Activated T-cell treated with anti-CD3 and anti-CD28 coated beads, Interleukin-2, amount 50 U/mL, for 4 hours (primary cell): ENCODE results near the gene ARL2BP. TPM values are rescaled to one million over a fixed set of nuclear protein-coding genes. Genes with fewer than 3 reads are reported as not detected.

Experiments
- ATAC-seq, 2 donors: fragments of 200-7000 bp; cut with Tn5 transposase; one replicate each; pipeline ENCODE4 v1.10.0; 2021
- DNase-seq: peaks from one replicate; pipeline ENCODE4 v3.0.0-alpha.2; 2020
- H3K27me3 Mint-ChIP-seq: one replicate; pipeline ENCODE4 v1.8.0; 2021; ENCODE audit warnings: low read depth, mixed read lengths
- H3K36me3 Mint-ChIP-seq: one replicate; pipeline ENCODE4 v1.8.0; 2022; ENCODE audit warnings: mixed read lengths; ENCODE audit not compliant: insufficient read depth
- H3K4me1 Mint-ChIP-seq: one replicate; pipeline ENCODE4 v1.8.0; 2021; ENCODE audit warnings: low read depth, mixed read lengths
- H3K4me3 Mint-ChIP-seq: one replicate; pipeline ENCODE4 v1.8.0; 2021; ENCODE audit warnings: mild to moderate bottlenecking, moderate library complexity, mixed read lengths
- H3K9me3 Mint-ChIP-seq: one replicate; pipeline ENCODE4 v1.8.0; 2021; ENCODE audit warnings: mixed read lengths
- total RNA-seq, 3 donors: library from RNA; stranded (reverse); gene quantifications; one replicate each; pipeline ENCODE4 v1.2.1, GENCODE V29; 2021

The ARL2BP gene
- total RNA-seq, 3 donors from 2014 or later = 19.0 to 26.4 (median 19.8) TPM

GRCh38 chr16:57299719-57300386 lies 54.8 kb downstream of the ARL2BP start:
- H3K27me3 Mint-ChIP-seq = no peaks in the 10 kb centered on the region
- peak; percentile 56 to 63 for ATAC-seq
- H3K4me1 Mint-ChIP-seq = peaks cover 14% of the 10 kb centered on the region
- H3K36me3 Mint-ChIP-seq = no peaks in the 10 kb centered on the region
- H3K4me3 Mint-ChIP-seq = no peak overlapping the region
- peak; percentile 74 for DNase-seq
- H3K9me3 Mint-ChIP-seq = no peaks in the 10 kb centered on the region

- Mint-ChIP-seq H3K4me3 (no peak overlapping the region), H3K9me3 (no peaks in the 10 kb centered on the region), H3K27me3 (no peaks in the 10 kb centered on the region), H3K4me1 (peaks cover 14% of the 10 kb centered on the region), H3K36me3 (no peaks in the 10 kb centered on the region)
- peak; percentile 98 for DNase-seq
- ATAC-seq = peak; percentile 90 to 94
These were observed 55.5 kb downstream of the ARL2BP start for GRCh38 chr16:57300387-57301125.

- H3K36me3 Mint-ChIP-seq = no peaks in the 10 kb centered on the region
- DNase-seq (no peak), ATAC-seq (no peak)
- H3K9me3 Mint-ChIP-seq = no peaks in the 10 kb centered on the region
- H3K4me1 Mint-ChIP-seq = peaks cover 14% of the 10 kb centered on the region
- H3K4me3 Mint-ChIP-seq = no peak overlapping the region
- H3K27me3 Mint-ChIP-seq = no peaks in the 10 kb centered on the region
These were observed 56.2 kb downstream of the ARL2BP start for GRCh38 chr16:57301126-57301817.

Other genes starting within 250 kb of the ARL2BP start
- 1 to 10 TPM; 2.4 to 4.0 (median 2.9) TPM for gene CPNE2, start 152.7 kb upstream of the ARL2BP start, total RNA-seq
- 10 to 100 TPM; 76.7 to 81.0 (median 80.1) TPM for gene PSME3IP1, start 59.2 kb upstream of the ARL2BP start, total RNA-seq
- gene RSPRY1, start 58.9 kb upstream of the ARL2BP start, total RNA-seq = 10 to 100 TPM; 30.4 to 33.3 (median 32.4) TPM
- gene PLLP, start 39.4 kb downstream of the ARL2BP start, total RNA-seq = under 1 TPM in 2 of 3 donors, not detected in 1; 0.13 to 0.33 TPM
- 100 to 1,000 TPM in 1 of 3 donors, 10 to 100 TPM in 2; 62.3 to 121 (median 80.2) TPM for gene CCL22, start 113.5 kb downstream of the ARL2BP start, total RNA-seq
- under 1 TPM in 2 of 3 donors, not detected in 1; 0.05 TPM for gene CX3CL1, start 127.2 kb downstream of the ARL2BP start, total RNA-seq
- 10 to 100 TPM; 11.0 to 41.5 (median 26.2) TPM for gene CCL17, start 159.5 kb downstream of the ARL2BP start, total RNA-seq
- gene CIAPIN1, start 202.1 kb downstream of the ARL2BP start, total RNA-seq = 100 to 1,000 TPM in 1 of 3 donors, 10 to 100 TPM in 2; 75.9 to 100 (median 92.2) TPM
- 10 to 100 TPM; 44.5 to 47.2 (median 47.0) TPM for gene COQ9, start 202.2 kb downstream of the ARL2BP start, total RNA-seq
- 100 to 1,000 TPM; 117 to 130 (median 129) TPM for gene POLR2C, start 217.4 kb downstream of the ARL2BP start, total RNA-seq
- 1 to 10 TPM; 1.1 to 2.6 (median 1.6) TPM for gene DOK4, start 241.2 kb downstream of the ARL2BP start, total RNA-seq